GM12872 (cell line): ENCODE measurements around the gene PLCG2.

Experiments
- CTCF ChIP-seq: IDR thresholded peaks from 3 replicates; pipeline ENCODE4 v1.5.1; 2011; ENCODE audit warnings: low read depth, mild to moderate bottlenecking, low read length, moderate library complexity; ENCODE audit not compliant: insufficient read depth

PLCG2 gene

GRCh38 chr16:81758376-81758775 is 20.7 kb upstream of the PLCG2 start:
- TF ChIP-seq CTCF = no peak

GRCh38 chr16:81765111-81765919 is 13.8 kb upstream of the PLCG2 start:
- TF ChIP-seq CTCF = no peak

GRCh38 chr16:81765969-81766368 is 13.1 kb upstream of the PLCG2 start:
- TF ChIP-seq CTCF = no peak

GRCh38 chr16:81767987-81768592 is 11.0 kb upstream of the PLCG2 start:
- TF ChIP-seq CTCF = no peak

GRCh38 chr16:81770008-81770407 is 9.1 kb upstream of the PLCG2 start:
- TF ChIP-seq CTCF = no peak

GRCh38 chr16:81774348-81774747 is 4.7 kb upstream of the PLCG2 start:
- no peak for TF ChIP-seq CTCF

GRCh38 chr16:81775570-81775969 is 3.5 kb upstream of the PLCG2 start:
- no peak for TF ChIP-seq CTCF
